ENCODE data around the gene SLC6A4.

DNA sequence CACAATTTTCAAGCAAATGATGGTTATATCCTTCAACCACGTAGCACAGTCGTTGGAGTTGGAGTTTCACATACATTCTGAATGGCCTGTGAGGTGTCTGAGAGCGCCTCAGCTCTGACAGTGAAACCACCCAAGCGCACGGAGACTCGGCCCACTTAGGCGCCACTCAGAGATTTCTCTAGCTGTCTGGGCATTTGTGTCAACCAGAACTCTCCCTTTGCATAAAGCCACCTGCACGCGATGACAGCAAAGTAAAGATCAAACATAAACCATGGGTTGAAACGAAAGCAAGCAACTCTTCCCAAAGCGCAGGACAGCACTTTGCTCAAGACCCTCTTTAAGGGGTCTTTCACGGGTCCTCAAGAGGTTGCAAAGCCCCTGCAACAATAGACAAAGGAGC is 533 bp downstream of the SLC6A4 start:
- TF ChIP-seq RCOR1 (conservative IDR thresholded peaks at IDR 0.05; ENCODE audit: low read depth, low read length) (no peak), SP1 (IDR thresholded peaks at IDR 0.05; ENCODE audit: low read depth, low read length) (no peak), BCL11A (IDR thresholded peaks at IDR 0.05; ENCODE audit: low read depth, low read length) (no peak), NFYA (IDR thresholded peaks at IDR 0.05; ENCODE audit: borderline replicate concordance, low read depth, low read length) (no peak), BHLHE40 (IDR thresholded peaks at IDR 0.05; ENCODE audit: borderline replicate concordance in 1 of 2, low read depth in 2 of 2, low read length in 1 of 2) (peak; percentile 58 to 63; a peak in 3 of 4 replicates)
- TF ChIP-seq, protein P1, sequence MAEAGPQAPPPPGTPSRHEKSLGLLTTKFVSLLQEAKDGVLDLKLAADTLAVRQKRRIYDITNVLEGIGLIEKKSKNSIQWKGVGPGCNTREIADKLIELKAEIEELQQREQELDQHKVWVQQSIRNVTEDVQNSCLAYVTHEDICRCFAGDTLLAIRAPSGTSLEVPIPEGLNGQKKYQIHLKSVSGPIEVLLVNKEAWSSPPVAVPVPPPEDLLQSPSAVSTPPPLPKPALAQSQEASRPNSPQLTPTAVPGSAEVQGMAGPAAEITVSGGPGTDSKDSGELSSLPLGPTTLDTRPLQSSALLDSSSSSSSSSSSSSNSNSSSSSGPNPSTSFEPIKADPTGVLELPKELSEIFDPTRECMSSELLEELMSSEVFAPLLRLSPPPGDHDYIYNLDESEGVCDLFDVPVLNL (IDR thresholded peaks at IDR 0.05; ENCODE audit: low read depth, low read length), result no peak
- TF ChIP-seq, protein P2, sequence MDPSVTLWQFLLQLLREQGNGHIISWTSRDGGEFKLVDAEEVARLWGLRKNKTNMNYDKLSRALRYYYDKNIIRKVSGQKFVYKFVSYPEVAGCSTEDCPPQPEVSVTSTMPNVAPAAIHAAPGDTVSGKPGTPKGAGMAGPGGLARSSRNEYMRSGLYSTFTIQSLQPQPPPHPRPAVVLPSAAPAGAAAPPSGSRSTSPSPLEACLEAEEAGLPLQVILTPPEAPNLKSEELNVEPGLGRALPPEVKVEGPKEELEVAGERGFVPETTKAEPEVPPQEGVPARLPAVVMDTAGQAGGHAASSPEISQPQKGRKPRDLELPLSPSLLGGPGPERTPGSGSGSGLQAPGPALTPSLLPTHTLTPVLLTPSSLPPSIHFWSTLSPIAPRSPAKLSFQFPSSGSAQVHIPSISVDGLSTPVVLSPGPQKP (IDR thresholded peaks at IDR 0.05; ENCODE audit: low read depth, low read length), result no peak
